Activated effector memory CD4-positive, alpha-beta T cell treated with Interleukin-2 at 50 U/mL for 16 hours (primary cell): ENCODE data around the gene ELAVL3.

Experiments used
- DNase-seq: peaks from one replicate; pipeline ENCODE4 v3.0.0-alpha.2; 2020

The ELAVL3 gene

GRCh38 chr19:11480715-11481533 lies at the start of gene ELAVL3:
Gene ELAVL3, minus strand, starts transcription at chr19:11481046. Its CDS starts 438 bp downstream, at chr19:11480608.
- no peak for DNase-seq

- no peak for DNase-seq
These were observed 49.6 kb upstream of the ELAVL3 start for GRCh38 chr19:11530432-11530831.

GRCh38 chr19:11528551-11529341 lies 47.9 kb upstream of the ELAVL3 start, which contains the start of gene ECSIT:
Gene ECSIT, minus strand, starts transcription at chr19:11529134. Its CDS starts 9,964 bp downstream, at chr19:11519170.
- DNase-seq: peak; percentile 88

- DNase-seq: no peak
These were observed 38.3 kb upstream of the ELAVL3 start for GRCh38 chr19:11519138-11519537.

GRCh38 chr19:11513946-11514345 lies 33.1 kb upstream of the ELAVL3 start:
- no peak for DNase-seq

- no peak for DNase-seq
These were observed 29.6 kb upstream of the ELAVL3 start for GRCh38 chr19:11510444-11510843.

- DNase-seq: no peak
These were observed 26.7 kb upstream of the ELAVL3 start for GRCh38 chr19:11507370-11508078.

- DNase-seq: no peak
These were observed 26.1 kb upstream of the ELAVL3 start for GRCh38 chr19:11506967-11507366.

GRCh38 chr19:11506101-11506555 lies 25.3 kb upstream of the ELAVL3 start:
- DNase-seq: no peak

GRCh38 chr19:11505504-11506100 lies 24.8 kb upstream of the ELAVL3 start, which contains the start of gene ZNF653:
Gene ZNF653, minus strand, starts transcription at chr19:11505839. Its CDS starts 53 bp downstream, at chr19:11505786.
- peak; percentile 90 for DNase-seq

- peak; percentile 94 for DNase-seq
These were observed 24.2 kb upstream of the ELAVL3 start for GRCh38 chr19:11505032-11505503.

- DNase-seq: no peak
These were observed 23.7 kb upstream of the ELAVL3 start for GRCh38 chr19:11504502-11505031.

GRCh38 chr19:11499890-11500420 lies 19.1 kb upstream of the ELAVL3 start:
- DNase-seq: no peak

- no peak for DNase-seq
These were observed 18.4 kb upstream of the ELAVL3 start for GRCh38 chr19:11499220-11499726.

- DNase-seq: peak; percentile 27
These were observed 15.7 kb upstream of the ELAVL3 start for GRCh38 chr19:11496391-11497163.

- no peak for DNase-seq
These were observed 15.0 kb upstream of the ELAVL3 start for GRCh38 chr19:11495885-11496284.

- DNase-seq: no peak
These were observed 14.6 kb upstream of the ELAVL3 start for GRCh38 chr19:11495481-11495880.

GRCh38 chr19:11494634-11495285 lies 13.9 kb upstream of the ELAVL3 start:
- no peak for DNase-seq

GRCh38 chr19:11489378-11489777 lies 8.5 kb upstream of the ELAVL3 start:
- no peak for DNase-seq
